Right kidney (tissue), 9 donors: ENCODE measurements around the gene APMAP.

Experiments used
- DNase-seq: peaks from one replicate; pipeline ENCODE4 v3.0.0-alpha.2; 2016
- long read RNA-seq, 8 donors: transcript quantifications; one replicate each; lab custom pipeline, GENCODE V29; 2026

APMAP gene
- long read RNA-seq, donor 1, transcript APMAP-201 (9 exons, 2,430 nt): major isoform, 43 of 183 reads
- long read RNA-seq, donor 1, partial matches to known transcripts: 140 of 183 reads
- long read RNA-seq, donor 1, other reads (novel, unspliced or antisense): 0 of 183 reads
- long read RNA-seq, donor 2, transcript APMAP-201 (9 exons, 2,430 nt): major isoform, 24 of 93 reads
- long read RNA-seq, donor 2, partial matches to known transcripts: 69 of 93 reads
- long read RNA-seq, donor 2, other reads (novel, unspliced or antisense): 0 of 93 reads
- long read RNA-seq, donor 3, transcript APMAP-201 (9 exons, 2,430 nt): major isoform, 15 of 15 reads
- long read RNA-seq, donor 3, partial matches to known transcripts: 0 of 15 reads
- long read RNA-seq, donor 3, other reads (novel, unspliced or antisense): 0 of 15 reads
- long read RNA-seq, donor 4, transcript APMAP-201 (9 exons, 2,430 nt): major isoform, 19 of 19 reads
- long read RNA-seq, donor 4, partial matches to known transcripts: 0 of 19 reads
- long read RNA-seq, donor 4, other reads (novel, unspliced or antisense): 0 of 19 reads
- long read RNA-seq, donor 5, transcript APMAP-201 (9 exons, 2,430 nt): major isoform, 30 of 35 reads
- long read RNA-seq, donor 5, partial matches to known transcripts: 0 of 35 reads
- long read RNA-seq, donor 5, other reads (novel, unspliced or antisense): 5 of 35 reads
- long read RNA-seq, donor 6, transcript APMAP-201 (9 exons, 2,430 nt): major isoform, 23 of 31 reads
- long read RNA-seq, donor 6, partial matches to known transcripts: 8 of 31 reads
- long read RNA-seq, donor 6, other reads (novel, unspliced or antisense): 0 of 31 reads
- long read RNA-seq, donor 7, transcript APMAP-201 (9 exons, 2,430 nt): major isoform, 43 of 48 reads
- long read RNA-seq, donor 7, partial matches to known transcripts: 5 of 48 reads
- long read RNA-seq, donor 7, other reads (novel, unspliced or antisense): 0 of 48 reads
- long read RNA-seq, donor 8, transcript APMAP-201 (9 exons, 2,430 nt): major isoform, 42 of 47 reads
- long read RNA-seq, donor 8, partial matches to known transcripts: 0 of 47 reads
- long read RNA-seq, donor 8, other reads (novel, unspliced or antisense): 5 of 47 reads

GRCh38 chr20:24992487-24993205 lies at the start of gene APMAP:
Gene APMAP (minus strand): TSS chr20:24992751. CDS start chr20:24992688, 63 bp downstream.
- DNase-seq: peak; percentile 97

- DNase-seq: no peak
Observed at GRCh38 chr20:25041813-25042530, 49.4 kb upstream of the APMAP start.

GRCh38 chr20:25040438-25040831 lies 47.9 kb upstream of the APMAP start:
- no peak for DNase-seq

- DNase-seq: no peak
Observed at GRCh38 chr20:25039697-25040437, 47.3 kb upstream of the APMAP start.

GRCh38 chr20:25038591-25039015 lies 46.1 kb upstream of the APMAP start:
- DNase-seq: no peak

GRCh38 chr20:25038103-25038410 lies 45.5 kb upstream of the APMAP start:
- DNase-seq: no peak

GRCh38 chr20:25037288-25038102 lies 44.9 kb upstream of the APMAP start:
- no peak for DNase-seq

- DNase-seq: no peak
Observed at GRCh38 chr20:25036331-25036936, 43.9 kb upstream of the APMAP start.

GRCh38 chr20:25035921-25036320 lies 43.4 kb upstream of the APMAP start:
- no peak for DNase-seq

GRCh38 chr20:25033924-25034300 lies 41.4 kb upstream of the APMAP start:
- no peak for DNase-seq

GRCh38 chr20:25033265-25033923 lies 40.8 kb upstream of the APMAP start:
- DNase-seq: no peak

- no peak for DNase-seq
Observed at GRCh38 chr20:25032478-25033264, 40.1 kb upstream of the APMAP start.

GRCh38 chr20:25032065-25032477 lies 39.5 kb upstream of the APMAP start:
- DNase-seq: no peak

GRCh38 chr20:25031241-25031640 lies 38.7 kb upstream of the APMAP start:
- no peak for DNase-seq

GRCh38 chr20:25030649-25031207 lies 38.2 kb upstream of the APMAP start:
- DNase-seq: no peak

- no peak for DNase-seq
Observed at GRCh38 chr20:25030007-25030648, 37.6 kb upstream of the APMAP start.

GRCh38 chr20:25025986-25026605 lies 33.5 kb upstream of the APMAP start:
- no peak for DNase-seq
